ENCODE results near the gene TRAK2.
"Not testable (repeated sequence)": the region's sequence is repeated elsewhere in the genome, so short reads cannot be mapped to it uniquely, and the experiment has no call there.

TRAK2 gene

DNA sequence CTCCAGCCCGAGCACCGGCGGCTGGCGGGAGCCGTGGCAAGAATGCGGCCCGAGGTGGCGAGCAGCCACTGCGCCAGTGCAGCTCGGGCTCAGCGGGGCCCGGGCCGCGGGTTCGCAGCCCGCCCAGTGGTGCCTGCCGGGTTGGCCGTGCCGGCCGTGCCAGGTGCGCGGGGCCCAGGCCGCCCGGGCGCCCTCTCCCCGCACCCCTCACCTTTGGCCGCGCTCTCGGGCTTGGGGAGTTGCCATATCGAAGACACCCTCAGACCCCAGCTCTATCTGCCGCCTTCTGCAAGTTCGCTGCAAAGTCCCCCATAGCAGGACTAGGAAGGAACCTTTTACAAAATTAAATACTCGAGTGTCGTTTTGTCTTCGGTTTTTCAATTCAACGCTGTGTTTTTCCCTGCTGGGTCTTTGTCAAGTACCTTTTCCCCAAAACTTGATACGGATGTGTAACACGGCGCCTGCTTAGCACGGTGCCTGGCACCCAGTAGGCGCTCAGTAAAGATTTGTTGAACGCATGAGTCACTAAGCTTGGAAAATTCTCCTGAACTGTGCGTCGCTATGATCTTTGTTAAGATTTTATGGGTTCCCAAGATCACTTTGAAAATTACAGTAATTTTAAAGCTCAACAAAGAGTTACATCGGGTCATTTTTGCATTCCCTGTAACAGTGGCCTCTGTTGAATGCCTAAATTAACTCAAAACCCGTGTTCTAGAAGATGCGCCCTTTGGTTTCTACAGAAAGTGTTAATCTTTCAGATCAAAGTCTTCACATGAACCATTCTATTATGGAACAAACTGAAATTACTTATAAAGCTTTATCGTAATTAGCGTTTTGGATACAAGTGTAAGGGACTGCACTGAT is 1.0 kb upstream of the TRAK2 start:
- no peak for DNase-seq (ENCODE audit: low read depth)

DNA sequence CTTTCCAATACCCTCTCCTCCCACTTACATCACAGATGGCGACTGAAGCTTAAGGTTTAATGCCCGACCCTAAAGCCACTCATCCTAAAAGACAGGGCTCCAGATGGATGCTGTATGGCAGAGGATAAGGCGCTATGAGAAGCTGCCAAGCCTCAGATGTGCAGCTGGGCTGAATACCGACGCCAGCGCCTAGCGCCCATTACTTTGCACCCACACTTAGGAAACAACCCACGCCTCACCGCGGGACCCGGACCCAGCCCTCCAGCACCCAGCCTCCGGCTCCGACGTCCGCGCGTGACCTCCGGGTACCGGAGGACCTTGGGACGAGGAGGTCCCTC is 335 bp downstream of the TRAK2 start:
- no peak for DNase-seq (ENCODE audit: low read depth)

DNA sequence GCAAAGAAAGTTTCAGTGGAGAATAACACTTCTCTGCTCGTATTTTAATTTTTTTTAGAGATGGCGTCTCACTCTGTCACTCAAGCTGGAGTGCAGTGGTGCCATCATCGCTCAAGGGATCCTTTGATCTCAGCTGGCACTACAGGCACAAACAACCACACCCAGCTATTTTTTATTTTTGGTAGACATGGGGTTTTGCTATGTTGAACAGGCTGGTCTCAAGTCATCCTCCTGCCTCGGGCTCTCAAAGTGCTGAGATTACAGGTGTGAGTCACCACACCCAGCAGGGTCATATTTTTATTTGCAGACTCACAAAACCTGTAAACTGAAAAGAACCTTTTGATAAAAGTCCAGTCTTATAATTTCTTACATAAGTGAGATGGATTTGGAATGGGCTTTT is 2.6 kb downstream of the TRAK2 start:
- no peak for DNase-seq (ENCODE audit: low read depth)

DNA sequence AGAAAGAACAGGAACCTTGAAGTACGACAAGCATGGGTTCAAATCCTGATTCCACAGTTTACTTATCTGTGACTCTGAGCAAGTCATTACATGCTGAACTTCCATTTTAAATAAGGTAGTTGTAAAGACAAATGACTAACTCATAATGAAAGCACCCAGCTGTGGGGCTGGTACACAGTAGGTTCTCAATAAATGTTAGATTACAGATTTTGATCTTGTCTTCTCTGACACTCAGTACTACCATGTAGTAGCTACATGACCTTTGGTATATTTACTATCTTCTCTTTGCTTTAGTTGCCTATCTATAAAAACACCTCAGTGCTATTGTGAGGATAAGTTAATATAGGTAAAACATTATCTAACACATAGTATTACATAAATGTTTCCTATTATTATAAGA is 3.2 kb downstream of the TRAK2 start:
- no peak for DNase-seq (ENCODE audit: low read depth)

DNA sequence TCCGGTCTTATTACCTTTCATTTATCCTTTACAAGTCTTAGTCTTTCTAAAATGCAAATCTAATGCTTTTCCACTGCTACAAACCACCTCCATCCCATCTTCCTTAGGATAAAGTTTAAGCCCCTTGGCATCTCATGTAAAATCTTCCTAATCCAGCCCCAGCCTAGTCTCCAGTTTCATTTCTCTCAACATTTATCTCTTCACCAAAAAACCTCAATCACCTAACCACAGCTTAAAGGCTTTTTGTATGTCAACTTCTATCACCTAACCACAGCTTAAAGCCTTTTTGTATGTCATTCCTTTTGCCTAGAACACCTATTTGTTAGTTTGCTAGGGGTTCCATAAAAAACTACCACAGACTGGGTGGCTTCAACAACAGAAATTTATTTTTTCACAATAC is 4.2 kb downstream of the TRAK2 start:
- DNase-seq (ENCODE audit: low read depth) = no peak

DNA sequence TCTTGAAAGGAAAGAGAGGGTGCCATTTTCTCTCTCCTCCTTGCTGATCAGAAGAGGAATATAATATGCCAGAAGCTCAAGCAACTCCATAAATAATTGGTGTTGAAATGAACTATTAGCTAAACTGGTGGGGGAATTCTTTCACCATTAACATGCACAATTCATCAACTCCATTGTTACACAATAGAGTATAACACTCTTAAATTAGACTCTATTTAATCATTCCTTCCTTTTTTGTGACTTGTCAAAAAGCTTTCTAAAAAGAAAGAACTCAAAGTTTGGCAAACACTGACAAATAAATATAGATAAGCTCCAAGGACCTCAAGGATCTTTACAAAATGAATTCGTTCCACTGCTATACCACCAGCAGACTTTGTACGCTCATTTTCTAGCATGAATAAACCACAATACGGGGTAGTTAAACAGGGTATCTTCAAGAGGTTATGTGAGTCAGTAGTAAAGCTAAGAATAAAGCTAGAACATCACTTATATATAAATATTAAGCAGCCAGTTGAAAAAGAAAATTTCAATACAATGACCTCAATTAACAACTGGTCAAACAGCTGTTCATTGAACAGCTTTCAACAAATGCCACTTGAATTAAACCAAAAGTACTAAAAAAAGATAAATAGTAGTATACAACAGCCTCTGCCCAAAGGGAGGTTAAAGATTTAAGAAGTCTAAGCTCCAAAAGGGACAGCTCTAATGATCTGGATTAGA is 6.4 kb downstream of the TRAK2 start:
- DNase-seq (ENCODE audit: low read depth) = no peak

DNA sequence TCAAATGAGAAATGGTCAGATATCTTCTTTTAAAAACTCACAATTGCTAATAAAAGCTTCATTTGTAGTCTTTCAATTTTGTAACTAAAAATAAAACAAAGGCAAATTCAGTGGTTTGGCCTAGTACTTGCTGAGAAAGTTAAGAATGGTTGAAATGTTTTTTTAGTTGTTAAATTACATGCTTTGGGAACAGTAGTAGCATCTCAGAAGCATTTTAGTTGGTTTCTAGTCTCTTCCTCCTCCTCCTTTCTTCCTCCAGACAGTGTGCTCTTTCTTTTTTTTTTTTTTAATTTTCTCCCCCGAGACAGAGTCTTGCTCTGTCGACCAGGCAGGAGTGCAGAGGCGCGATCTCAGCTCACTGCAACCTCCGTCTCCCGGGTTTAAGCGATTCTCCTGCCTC is 9.8 kb downstream of the TRAK2 start:
- no peak for DNase-seq (ENCODE audit: low read depth)

DNA sequence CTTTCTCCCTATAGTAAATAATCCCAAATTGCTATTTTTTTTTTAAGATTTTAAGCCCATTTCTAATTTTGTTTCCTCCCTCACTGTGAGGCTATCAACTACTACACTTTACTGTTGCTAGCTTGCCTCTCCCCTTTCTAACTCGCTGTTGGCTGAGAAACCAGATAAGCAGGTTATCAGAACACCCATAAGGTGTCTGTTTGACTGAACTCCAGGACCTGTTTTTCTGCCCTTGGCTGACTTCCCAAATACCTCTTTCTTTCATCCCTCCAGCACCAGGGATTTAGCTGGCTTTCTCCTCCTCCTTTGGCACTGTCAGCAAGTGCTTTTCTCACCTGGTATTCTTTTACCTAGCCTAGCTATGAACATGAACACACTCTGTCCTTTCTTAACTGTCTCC is 11.1 kb downstream of the TRAK2 start:
- DNase-seq (ENCODE audit: low read depth) = no peak

DNA sequence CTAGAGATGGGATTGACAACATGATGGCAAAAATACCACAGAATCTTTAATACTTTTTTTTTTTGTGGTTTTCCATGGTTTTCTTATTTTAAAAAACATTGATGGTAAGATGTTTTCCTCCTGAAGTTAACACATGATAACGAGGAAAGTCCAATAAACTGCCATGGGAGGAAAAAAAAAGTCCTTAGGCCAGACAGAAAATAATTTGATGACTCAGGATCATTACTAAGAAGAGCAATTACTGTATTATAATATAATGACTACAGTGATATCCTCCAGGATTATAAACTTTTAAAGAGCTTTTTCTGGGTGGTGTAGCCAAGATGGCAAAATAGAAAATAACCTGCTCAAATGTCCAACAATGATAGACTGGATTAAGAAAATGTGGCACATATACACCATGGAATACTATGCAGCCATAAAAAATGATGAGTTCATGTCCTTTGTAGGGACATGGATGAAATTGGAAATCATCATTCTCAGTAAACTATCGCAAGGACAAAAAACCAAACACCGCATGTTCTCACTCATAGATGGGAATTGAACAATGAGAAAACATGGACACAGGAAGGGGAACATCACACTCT is 11.8 kb downstream of the TRAK2 start:
- not testable (repeated sequence) for DNase-seq (ENCODE audit: low read depth)

DNA sequence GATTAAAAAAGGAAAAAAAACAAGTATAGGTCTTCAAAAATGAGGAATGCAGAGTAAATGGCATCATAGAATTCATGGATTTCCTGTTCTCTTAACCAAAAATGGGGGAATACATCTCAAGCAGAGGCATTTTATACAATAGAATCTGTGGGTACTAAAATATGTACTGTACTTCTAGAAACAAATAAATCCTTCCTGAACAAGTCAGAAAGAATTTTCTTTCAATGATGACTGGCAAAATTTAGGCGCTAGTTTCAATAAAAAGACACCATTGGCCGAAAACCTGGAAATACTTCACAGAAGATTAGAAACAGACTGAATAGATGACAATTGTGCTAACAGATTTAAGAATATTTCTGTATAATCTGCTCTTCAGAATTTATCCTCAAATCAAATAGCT is 15.1 kb downstream of the TRAK2 start:
- DNase-seq (ENCODE audit: low read depth) = no peak

DNA sequence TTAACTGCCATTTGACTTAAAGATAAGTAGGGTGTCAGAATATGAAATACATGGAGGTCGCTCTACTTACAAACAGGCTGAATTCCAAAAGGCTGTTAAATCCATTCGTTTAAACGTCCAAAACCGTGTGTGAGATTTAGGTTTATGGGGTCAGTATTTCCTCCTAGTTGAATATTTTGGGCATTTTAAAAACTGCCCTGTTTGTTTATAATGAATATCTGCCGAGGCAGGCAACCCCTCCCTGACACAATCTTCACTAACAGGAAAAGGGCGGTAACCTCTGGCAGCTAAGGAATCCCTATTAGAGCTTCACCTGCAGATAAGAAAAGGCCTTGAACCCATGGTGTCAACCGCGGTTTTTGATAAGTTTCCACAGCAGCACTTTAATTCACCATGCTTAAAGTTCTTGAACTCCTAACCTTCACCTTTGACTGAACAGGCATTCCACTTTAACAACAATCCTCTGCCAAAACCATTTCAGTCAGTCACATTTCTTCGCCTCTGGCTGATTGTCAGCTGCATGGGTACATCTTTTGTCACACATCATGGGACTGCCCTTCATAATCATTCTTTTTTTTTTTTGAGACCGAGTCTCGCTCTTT is 17.8 kb downstream of the TRAK2 start:
- DNase-seq (ENCODE audit: low read depth) = no peak

DNA sequence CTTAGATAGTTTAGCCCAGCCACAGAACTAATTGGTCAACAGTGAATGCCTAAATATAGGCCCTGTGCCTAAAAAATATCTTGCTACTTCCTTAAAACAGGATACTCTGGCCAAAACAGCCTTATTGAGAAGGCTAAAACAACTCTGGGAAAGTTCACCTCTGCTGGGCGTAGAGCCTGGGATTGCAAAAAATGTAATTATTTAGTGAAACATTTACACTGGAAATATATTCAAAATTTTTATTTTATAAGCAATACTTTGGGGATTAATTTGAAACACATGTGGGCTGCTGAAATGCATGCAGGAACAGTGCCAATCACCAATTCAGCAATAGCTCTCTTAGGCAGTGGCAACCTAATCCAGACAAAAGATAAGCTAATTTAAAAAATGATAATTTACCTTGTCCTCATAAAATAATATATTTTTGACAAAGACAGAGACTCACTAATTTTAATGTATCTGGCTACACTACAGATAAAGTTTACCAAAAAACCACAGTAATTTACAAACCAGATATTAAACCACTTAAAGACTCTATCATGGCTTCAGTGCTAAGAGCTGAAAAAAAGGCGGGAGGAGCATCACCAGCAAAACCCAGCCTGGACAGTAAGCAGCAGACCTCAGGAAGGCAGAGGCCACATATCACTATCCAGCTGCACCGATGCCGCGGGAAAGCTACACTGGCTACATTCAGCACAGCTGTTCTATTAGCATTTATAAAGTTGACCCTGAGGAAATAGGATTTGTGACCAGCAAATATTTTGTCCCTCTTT is 18.5 kb downstream of the TRAK2 start:
- DNase-seq (ENCODE audit: low read depth) = peak; percentile 63

DNA sequence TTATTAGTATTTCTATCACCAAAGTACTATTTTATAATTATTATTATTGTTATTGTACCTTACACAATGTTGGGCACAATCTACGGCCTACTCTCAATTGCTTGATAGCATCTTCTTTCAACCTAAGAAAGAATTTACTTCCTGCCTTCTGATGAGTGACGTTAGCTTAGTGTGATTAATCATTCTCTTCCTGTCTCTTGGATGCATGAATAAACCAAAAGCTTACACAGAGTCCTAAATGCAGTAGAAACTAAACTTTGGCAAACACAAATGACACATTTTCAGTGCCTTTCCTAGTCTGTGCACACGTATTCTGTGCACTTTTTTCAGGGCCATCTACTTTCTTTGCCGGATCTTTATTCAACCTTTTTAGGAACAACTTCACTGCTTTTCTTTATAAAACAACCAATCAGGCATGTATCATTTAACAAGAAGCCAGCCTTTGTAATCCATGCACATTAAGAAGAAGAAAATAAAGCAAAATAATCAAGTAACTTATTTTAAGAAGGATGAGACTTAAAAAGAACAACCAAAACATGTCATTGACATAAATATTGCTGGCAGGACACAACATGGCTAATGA is 19.1 kb downstream of the TRAK2 start:
- no peak for DNase-seq (ENCODE audit: low read depth)

DNA sequence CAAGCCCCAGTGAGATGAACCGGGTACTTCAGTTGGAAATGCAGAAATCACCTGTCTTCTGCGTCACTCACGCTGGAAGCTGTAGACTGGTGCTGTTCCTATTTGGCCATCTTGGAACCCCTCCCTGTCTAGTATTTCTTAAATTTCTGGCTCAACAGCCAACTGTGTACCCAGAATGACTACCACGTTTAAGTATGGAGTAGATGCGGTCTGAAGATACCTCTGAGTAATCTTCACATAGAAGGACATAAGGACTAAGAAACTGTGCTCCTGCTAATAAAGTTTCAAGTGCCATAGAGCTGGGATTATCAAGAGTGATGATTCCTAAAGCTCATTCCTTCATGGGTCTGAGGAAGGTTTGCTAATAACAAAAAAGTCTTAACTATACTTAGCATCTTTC is 20.4 kb downstream of the TRAK2 start:
- DNase-seq (ENCODE audit: low read depth) = no peak

DNA sequence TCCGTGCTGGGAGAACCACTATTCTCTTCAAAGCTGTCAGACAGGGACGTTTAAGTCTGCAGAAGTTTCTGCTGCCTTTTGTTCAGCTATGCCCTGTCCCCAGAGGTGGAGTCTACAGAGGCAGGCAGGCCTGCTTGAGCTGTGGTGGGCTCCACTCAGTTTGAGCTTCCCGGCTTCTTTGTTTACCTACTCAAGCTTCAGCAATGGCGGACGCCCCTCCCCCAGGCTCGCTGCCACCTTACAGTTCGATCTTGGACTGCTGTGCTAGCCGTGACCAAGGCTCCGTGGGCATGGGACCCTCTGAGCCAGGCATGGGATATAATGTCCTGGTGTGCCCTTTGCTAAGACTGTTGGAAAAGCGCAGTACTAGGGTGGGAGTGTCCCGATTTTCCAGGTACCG is 20.9 kb downstream of the TRAK2 start:
- not testable (repeated sequence) for DNase-seq (ENCODE audit: low read depth)

DNA sequence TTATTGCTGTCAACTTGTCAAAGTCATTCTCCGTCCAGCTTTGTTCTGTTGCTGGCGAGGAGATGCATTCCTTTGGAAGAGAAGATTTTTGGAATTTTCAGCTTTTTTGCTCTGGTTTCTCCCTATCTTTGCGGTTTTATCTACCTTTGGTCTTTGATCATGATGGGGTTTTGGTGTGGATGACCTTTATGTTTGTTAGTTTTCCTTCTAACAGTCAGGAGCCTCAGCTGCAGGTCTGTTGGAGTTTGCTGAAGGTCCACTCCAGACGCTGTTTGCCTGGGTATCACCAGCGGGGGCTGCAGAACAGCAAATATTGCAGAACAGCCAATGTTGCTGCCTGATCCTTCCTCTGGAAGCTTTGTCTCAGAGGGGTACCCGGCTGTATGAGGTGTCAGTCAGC is 21.4 kb downstream of the TRAK2 start:
- DNase-seq (ENCODE audit: low read depth) = not testable (repeated sequence)

DNA sequence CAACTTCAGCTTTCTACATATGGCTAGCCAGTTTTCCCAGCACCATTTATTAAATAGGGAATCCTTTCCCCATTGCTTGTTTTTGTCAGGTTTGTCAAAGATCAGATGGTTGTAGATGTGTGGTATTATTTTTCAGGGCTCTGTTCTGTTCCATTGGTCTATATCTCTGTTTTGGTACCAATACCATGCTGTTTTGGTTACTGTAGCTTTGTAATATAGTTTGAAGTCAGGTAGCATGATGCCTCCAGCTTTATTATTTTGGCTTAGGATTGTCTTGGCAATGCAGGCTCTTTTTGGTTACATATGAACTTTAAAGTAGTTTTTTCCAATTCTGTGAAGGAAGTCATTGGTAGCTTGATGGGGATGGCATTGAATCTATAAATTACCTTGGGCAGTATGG is 22.9 kb downstream of the TRAK2 start:
- not testable (repeated sequence) for DNase-seq (ENCODE audit: low read depth)

DNA sequence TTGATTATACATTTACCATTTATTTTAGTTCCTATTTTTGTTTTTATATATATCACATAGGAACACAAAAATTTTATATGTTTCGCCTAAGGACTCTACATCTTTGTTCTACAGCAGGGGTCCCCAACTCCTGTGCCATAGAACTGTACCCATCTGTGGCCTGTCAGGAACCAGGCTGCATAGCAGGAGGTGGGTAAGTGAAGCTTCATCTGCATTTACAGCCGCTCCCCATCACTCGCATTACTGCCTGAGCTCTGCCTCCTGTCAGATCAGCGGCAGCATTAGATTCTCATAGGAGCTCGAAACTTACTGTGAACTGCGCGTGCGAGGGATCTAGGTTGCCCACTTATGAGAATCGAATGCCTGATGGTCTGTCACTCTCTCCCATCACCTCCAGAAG is 25.3 kb downstream of the TRAK2 start:
- no peak for DNase-seq (ENCODE audit: low read depth)

DNA sequence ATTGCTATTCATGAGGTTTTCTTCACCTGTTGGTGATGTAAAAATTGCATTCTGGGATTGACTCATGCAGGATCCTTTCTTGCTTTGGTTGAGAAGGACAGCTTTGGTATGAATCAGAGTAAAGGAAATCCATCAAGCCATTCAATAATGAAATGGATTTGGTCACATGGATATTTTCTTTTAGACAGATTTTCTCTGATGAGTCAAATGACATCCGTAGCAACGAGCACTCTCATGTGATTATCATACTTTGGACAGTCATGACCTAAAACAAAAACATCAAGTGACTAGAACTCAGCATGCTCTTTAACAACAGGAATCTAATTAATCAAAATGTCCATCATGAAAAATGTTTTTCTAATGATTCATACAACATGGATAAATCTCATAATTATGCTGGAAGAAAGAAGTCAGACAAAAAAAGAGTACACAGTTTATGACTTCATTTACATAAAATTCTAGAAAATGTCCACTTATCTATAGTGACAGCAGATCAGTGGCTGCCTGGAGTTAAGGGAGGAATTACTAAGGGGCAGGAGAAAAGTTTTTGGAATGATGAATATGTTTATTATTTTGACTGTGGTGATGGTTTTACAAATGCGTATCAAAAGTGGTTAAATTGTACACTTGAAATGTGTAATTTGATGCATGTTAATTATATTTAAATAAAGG is 30.7 kb downstream of the TRAK2 start:
- no peak for DNase-seq (ENCODE audit: low read depth)

DNA sequence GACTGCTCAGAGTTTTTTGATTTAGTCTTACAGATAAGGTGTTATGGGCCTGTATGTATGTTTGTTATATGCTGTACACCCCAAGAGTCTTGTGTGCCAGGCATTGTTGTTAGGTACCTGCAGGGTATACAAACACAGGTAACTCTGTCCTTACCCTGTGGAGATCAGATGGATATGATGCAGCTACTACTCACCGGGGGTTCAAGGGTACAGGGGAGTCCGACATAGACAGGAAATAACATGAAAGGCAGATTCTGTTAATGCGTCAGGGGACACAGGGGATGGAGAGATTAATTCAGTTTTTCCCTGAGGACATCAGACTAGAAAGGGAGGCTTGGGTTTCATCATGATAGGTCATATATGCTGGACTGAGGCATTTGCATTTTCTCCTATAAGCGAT is 31.3 kb downstream of the TRAK2 start:
- no peak for DNase-seq (ENCODE audit: low read depth)

DNA sequence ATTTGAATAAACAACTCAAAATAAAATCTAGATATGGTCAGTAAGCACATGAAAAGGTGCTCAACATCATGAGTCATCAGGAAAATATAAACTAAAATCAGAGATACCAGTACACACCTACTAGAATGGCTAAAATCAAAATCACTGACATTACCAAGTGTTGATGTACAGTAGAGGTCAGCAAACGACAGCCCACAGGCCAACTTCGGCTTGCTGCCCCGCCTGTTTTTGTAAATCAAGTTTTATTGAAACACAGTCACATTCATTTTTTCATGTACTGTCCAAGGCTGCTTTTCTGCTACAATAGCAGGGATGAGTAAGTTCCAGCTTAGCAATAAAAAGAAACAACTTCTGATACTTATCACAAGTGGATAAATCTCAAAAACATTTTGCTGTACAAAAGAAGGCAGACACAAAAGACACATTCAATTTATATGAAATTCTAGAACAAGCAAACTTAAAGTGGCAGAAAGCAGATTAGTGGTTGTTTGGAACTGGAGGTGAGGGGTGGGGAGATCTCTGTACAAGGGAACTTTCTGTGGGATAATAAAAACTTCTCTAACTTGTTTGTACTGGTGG is 32.1 kb downstream of the TRAK2 start:
- DNase-seq (ENCODE audit: low read depth) = no peak
